CD4-positive, alpha-beta T cell treated with Interleukin-6 at 100 ng/mL for 8 hours (primary cell): ENCODE results near the gene AIMP1.
A peak's percentile ranks its signal among the peaks of the same experiment; 100 is the strongest.
"Not testable (repeated sequence)": the region's sequence is repeated elsewhere in the genome, so short reads cannot be mapped to it uniquely, and the experiment has no call there.

ENCODE experiments used
- DNase-seq: peaks from one replicate; pipeline ENCODE4 v3.0.0-alpha.2; 2020; ENCODE audit warnings: mixed read lengths, low spot score

AIMP1 gene

GRCh38 chr4:106353786-106354185 is 37.4 kb downstream of the AIMP1 start:
- DNase-seq, result no peak

GRCh38 chr4:106355193-106355592 is 38.8 kb downstream of the AIMP1 start:
- DNase-seq, result no peak

GRCh38 chr4:106358899-106359298 is 42.5 kb downstream of the AIMP1 start:
- DNase-seq, result no peak

GRCh38 chr4:106362086-106362825 is 45.9 kb downstream of the AIMP1 start:
- DNase-seq, result no peak

- DNase-seq, result no peak
These were observed 47.9 kb downstream of the AIMP1 start for GRCh38 chr4:106364282-106364681.

- DNase-seq, result no peak
These were observed 49.3 kb downstream of the AIMP1 start for GRCh38 chr4:106365613-106366012.

GRCh38 chr4:106366026-106366425 is 49.7 kb downstream of the AIMP1 start:
- DNase-seq, result no peak

GRCh38 chr4:106367072-106367471 is 50.7 kb downstream of the AIMP1 start:
- no peak for DNase-seq

- no peak for DNase-seq
These were observed 52.3 kb downstream of the AIMP1 start, which contains the start of gene GIMD1 for GRCh38 chr4:106368678-106369077. GIMD1 (minus strand) TSS chr4:106368778; CDS start chr4:106367435, 1,343 bp downstream.

- DNase-seq, result peak; percentile 3
These were observed 53.2 kb downstream of the AIMP1 start for GRCh38 chr4:106369456-106370060.

- DNase-seq, result no peak
These were observed 53.9 kb downstream of the AIMP1 start for GRCh38 chr4:106370214-106370613.

GRCh38 chr4:106371161-106371560 is 54.8 kb downstream of the AIMP1 start:
- DNase-seq, result no peak

GRCh38 chr4:106373026-106373425 is 56.7 kb downstream of the AIMP1 start:
- no peak for DNase-seq

GRCh38 chr4:106380179-106380578 is 63.8 kb downstream of the AIMP1 start:
- no peak for DNase-seq

- DNase-seq, result no peak
These were observed 68.5 kb downstream of the AIMP1 start for GRCh38 chr4:106384878-106385277.

- no peak for DNase-seq
These were observed 69.6 kb downstream of the AIMP1 start for GRCh38 chr4:106385853-106386393.

GRCh38 chr4:106395582-106395981 is 79.2 kb downstream of the AIMP1 start:
- no peak for DNase-seq

GRCh38 chr4:106398898-106399297 is 82.5 kb downstream of the AIMP1 start:
- DNase-seq, result not testable (repeated sequence)
